Activated CD8-positive, alpha-beta memory T cell treated with anti-CD3 and anti-CD28 coated beads for 36 hours (primary cell): ENCODE results near the gene PKP3. TPM values are rescaled to one million over a fixed set of nuclear protein-coding genes. Genes with fewer than 3 reads are reported as not detected.
"Not testable (repeated sequence)": the region's sequence is repeated elsewhere in the genome, so short reads cannot be mapped to it uniquely, and the experiment has no call there.

ENCODE experiments used
- CTCF ChIA-PET: fragments of 350-600 bp; sonication (Branson Sonifier 250); formaldehyde crosslinking; loops from one replicate; lab custom pipeline; 2021; ENCODE audit warnings: antibody characterized with exemption; lab: Charles Lee
- POLR2A ChIA-PET: fragments of 350-600 bp; sonication (Branson Sonifier 250); formaldehyde crosslinking; loops from one replicate; lab custom pipeline; 2021; ENCODE audit warnings: antibody characterized with exemption; lab: Charles Lee
- total RNA-seq, 2 experiments: library from RNA; stranded (reverse); gene quantifications; one replicate each; pipeline ENCODE4 v1.2.3, GENCODE V29; 2021

PKP3 gene
- total RNA-seq, 2 experiments from 2014 or later = 0.50 TPM; not detected in 1

DNA sequence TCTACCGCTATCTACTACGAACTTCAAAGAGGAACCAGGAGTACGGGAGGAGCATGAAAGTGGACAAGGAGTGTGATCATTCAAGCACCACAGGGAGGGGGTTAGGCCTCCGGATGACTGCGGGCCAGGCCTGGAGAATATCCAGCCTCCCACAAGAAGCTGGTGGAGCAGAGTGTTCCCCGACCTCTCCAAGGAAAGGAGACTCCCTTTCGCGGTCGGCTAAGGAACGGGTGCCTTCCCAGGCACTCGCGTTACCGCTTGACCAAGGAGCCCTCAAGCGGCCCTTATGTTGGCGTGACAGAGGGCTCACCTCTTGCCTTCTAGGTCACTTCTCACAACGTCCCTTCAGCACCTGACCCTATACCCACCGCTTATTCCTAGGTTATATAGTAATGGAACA, 4.6 kb upstream of the PKP3 start:
- POLR2A ChIA-PET, CTCF ChIA-PET: not testable (repeated sequence)

DNA sequence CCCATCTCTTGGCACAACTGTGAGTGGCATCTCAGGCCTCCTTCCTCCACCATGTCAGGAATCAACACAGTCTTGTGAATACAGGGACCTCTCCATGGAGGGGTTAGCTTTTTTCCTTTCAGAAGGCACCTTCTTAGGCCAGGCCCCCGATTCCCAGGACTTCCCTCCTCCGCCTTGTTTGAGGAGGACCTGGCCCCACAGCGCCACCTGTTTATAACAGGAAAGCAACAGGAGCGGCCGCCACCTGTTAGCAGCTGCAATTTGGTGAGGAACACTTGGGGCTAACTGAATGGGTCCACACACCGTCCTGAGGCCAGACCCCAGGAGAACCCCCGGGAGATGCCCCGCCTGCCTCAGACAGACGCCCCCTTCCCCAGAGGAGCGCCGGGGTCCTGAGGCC, 3.8 kb upstream of the PKP3 start:
- ChIA-PET CTCF (no interaction called here), POLR2A (no interaction called here)

DNA sequence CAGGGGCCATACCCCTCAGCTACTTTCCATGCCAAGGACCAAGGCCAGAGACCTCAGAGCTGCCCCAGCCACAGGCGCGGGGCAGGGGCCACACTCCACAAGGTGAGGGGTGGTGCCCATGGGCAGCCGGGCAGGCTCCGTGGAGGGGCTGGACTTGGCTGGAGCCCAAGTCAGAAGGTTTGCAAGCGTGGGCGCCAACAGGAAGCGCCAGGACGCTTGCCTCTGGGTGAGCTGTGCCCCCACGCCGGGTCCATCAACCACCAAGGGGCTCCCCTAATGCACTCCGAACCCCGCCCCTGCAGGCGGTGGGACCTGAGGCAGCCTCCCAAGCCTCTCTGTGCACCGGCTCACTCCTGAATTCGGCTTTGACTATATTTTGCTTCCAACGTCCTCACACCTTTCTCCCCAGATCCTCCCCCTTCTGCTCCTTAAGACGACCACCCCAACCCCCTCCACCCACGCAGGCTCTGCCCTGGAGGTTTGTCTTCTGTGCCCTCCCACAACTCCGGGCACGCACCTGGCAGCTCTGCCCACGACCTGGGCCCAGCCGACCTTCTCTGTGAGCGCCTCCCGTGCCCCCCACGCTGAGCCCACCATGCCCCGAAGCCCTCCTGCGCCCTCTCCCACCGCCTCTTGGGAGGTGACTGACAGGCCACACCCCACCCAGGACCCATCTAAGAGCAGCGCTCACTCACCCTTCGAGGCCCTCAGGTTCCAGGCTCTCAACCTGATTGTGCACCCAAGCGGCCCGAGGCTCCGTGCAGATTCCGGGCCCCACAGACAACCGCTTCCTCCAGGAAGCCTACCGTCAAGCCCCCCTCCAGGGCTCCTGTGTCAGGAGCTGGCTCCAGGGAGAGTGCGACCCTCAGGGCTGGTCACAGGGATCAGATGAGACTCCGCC, 2.6 kb upstream of the PKP3 start:
- CTCF ChIA-PET = no interaction called here
- POLR2A ChIA-PET = no interaction called here

- ChIA-PET POLR2A (no interaction called here), CTCF (no interaction called here)
Observed at GRCh38 chr11:392102-392777, 1.8 kb upstream of the PKP3 start.

DNA sequence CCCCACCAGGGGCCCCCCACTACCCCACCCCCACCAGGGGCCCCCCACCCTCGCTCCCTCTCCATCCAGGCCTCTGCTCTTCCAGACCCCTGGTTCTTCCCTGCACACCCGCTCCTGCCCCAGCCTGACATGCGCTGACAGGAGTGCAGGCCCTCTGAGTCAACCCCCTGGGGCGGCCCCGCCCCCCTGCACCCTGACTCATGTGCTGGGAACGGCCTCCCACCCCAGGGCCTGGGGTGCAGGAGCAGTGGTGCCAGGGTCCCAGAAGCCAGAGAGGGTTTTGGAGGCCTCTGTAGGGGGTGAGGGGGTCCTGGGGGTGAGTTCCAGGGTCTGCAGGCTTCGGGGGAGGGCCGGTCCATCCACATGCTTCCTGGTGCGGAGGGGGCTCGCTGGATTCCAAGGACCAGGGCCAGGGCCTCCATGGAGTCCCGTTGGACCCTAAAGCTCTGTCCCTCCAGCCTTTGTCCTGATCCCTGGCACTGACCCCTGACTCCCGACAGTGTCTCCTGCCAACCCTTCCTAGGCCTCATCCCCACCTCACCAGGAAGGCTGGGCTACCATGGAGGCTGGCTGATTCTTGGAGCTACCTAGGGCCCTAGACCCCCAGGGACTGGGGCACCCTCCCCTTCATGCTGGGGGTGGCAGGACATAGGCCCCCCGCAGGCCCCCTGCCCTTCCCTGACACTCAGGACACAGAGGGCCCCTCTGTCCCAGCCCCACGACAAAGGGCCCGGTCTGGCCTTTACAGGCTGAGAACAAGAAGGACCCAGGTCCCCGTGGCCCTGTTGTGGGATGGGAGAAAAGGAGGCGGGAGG, 583 bp upstream of the PKP3 start:
- ChIA-PET CTCF (no interaction called here), POLR2A (no interaction called here)

DNA sequence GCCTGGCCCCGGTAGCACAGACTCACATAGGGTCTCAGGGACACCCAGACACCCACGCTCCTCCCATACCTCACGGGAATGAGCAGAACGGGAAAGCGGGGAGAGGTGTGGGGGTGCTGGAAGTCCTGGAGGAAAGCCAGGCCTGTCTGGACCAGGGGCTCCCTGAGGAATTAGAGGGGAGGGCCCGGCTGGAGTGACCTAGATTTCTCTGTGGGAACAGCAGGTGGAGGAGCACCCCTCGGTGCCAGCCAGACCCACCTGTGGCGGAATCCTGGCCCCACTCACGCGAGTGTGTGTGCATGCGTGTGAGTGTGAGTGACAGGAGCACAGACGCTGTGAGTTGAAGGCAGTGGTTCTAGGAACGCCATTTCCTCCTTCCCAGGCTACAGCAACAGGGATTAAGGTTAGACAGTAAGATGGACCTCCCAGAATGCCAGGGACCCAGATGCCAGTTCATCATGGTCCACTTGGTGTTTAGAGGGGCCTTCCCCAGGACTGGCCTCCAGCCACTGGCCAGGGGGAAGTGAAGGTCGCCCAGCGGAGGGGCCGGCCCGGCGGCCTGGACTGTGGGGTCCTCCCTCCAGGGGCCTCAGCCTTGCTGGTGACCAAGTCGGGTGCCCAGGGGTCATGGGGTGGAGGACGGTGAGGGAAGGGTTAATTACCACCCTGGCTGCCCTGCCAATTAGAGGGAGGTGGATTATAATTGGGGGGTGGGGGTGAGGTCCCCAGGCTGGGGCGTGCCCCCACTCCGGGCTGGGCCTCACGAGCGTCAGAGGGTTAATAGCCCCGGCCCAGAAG, 1.0 kb downstream of the PKP3 start:
- ChIA-PET POLR2A (no interaction called here), CTCF (no interaction called here)

GRCh38 chr11:395866-396265, 1.9 kb downstream of the PKP3 start:
- POLR2A ChIA-PET = no interaction called here
- CTCF ChIA-PET = interaction anchor here (1.2 to 1.7 kb wide), 4 partner anchors 47 to 145 kb away, joined by 3 to 8 read pairs (median 4); partner anchors contain the start of gene PTDSS2

DNA sequence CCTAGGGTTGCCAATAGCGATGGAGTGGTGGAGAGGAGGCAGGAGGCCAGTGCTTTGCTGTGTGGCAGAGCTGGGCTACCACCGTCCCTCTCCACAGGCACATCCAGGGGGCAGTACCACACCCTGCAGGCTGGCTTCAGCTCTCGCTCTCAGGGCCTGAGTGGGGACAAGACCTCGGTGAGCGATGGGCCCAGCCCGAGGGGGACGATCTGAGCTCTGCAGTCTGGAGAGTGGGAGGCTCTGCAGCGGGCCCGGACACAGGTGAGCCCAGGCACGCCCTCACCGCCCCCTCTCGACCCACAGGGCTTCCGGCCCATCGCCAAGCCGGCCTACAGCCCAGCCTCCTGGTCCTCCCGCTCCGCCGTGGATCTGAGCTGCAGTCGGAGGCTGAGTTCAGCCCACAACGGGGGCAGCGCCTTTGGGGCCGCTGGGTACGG, 2.5 kb downstream of the PKP3 start:
- ChIA-PET POLR2A (no interaction called here), CTCF (interaction anchor here (0.9 to 1.7 kb wide), 7 partner anchors 9 to 146 kb away, joined by 3 to 8 read pairs (median 4); partner anchors contain the start of gene PTDSS2)

GRCh38 chr11:396948-397548, 3.0 kb downstream of the PKP3 start:
- POLR2A ChIA-PET = no interaction called here
- CTCF ChIA-PET = interaction anchor here (0.6 to 1.7 kb wide), 8 partner anchors 9 to 253 kb away, joined by 3 to 8 read pairs (median 4); partner anchors contain the start of gene PTDSS2

GRCh38 chr11:398826-399225, 4.8 kb downstream of the PKP3 start:
- ChIA-PET CTCF (no interaction called here), POLR2A (no interaction called here)

DNA sequence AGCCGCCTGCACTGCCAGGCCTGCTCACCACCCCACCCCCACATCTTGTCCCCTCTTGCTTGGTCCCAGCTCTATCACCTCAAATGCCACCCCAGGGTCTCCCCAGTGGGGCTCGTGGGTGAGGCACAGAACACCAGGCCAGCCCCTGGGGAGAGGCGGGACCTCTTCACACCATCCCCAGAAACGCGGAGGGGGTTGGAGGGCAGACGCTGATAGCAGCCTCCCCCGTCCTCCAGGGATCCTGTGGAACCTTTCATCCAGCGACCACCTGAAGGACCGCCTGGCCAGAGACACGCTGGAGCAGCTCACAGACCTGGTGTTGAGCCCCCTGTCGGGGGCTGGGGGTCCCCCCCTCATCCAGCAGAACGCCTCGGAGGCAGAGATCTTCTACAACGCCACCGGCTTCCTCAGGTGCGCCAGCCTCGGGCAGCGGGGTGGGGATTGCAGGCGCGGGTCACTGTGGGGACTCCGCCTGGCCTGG, 5.8 kb downstream of the PKP3 start:
- CTCF ChIA-PET = no interaction called here
- POLR2A ChIA-PET = no interaction called here

- CTCF ChIA-PET = no interaction called here
- POLR2A ChIA-PET = no interaction called here
Observed at GRCh38 chr11:400241-400689, 6.3 kb downstream of the PKP3 start.

- CTCF ChIA-PET, POLR2A ChIA-PET: not testable (repeated sequence)
Observed at GRCh38 chr11:401196-401595, 7.2 kb downstream of the PKP3 start.

DNA sequence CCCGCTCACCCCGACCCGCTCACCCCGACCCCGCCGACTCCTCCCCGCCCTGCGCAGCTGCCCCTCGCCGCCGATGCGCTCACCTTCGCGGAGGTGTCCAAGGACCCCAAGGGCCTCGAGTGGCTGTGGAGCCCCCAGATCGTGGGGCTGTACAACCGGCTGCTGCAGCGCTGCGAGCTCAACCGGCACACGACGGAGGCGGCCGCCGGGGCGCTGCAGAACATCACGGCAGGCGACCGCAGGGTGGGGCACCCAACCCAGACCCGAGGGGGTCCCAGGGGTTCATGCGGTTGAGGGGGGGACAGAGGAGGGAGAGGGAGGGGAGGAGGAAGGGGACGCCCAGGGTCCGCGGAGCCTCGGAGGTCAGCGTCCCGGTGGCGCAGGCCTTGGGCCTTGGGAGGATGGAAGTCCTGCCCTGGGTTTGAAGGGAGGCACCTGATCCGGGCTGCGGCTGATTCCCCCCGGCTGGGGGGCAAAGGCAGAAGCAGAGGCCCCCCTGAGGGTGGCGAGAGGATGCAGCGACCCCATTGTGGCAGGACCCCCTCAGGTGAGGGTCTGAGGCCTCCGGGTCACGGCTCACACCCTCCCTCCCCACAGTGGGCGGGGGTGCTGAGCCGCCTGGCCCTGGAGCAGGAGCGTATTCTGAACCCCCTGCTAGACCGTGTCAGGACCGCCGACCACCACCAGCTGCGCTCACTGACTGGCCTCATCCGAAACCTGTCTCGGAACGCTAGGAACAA, 9.2 kb downstream of the PKP3 start:
- CTCF ChIA-PET = no interaction called here
- POLR2A ChIA-PET = no interaction called here

DNA sequence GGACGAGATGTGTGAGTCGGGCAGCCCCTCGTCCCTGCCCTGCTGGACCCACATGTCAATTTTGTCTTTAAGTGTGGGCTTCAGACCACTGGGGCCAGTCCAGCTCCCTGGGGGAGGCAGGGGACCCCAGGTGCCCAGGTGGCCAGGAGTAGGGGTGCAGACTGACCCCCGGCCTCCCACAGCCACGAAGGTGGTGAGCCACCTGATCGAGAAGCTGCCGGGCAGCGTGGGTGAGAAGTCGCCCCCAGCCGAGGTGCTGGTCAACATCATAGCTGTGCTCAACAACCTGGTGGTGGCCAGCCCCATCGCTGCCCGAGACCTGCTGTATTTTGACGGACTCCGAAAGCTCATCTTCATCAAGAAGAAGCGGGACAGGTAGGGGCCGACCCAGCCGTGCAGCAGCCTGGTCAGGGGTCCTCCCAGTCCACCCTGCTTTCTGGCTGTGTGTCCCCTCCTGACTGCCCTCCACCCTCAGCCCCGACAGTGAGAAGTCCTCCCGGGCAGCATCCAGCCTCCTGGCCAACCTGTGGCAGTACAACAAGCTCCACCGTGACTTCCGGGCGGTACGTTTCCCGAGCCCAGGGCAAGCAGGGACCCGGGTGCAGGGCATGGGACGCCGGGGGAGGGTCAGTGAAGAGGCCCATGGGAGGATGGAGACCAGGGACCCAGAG, 9.9 kb downstream of the PKP3 start:
- ChIA-PET POLR2A (no interaction called here), CTCF (no interaction called here)

GRCh38 chr11:404551-405264, 10.7 kb downstream of the PKP3 start:
- ChIA-PET CTCF (interaction anchor here (3.1 kb wide), 1 partner anchor 44 kb away, joined by 24 read pairs; the partner anchor contains the start of gene PTDSS2), POLR2A (no interaction called here)
